Omental fat pad (tissue), 4 donors: ENCODE results near the gene CAT. TPM values are rescaled to one million over a fixed set of nuclear protein-coding genes. Genes with fewer than 3 reads are reported as not detected.

Experiments used
- ATAC-seq: fragments of 150-250 bp; one replicate; pipeline ENCODE4 v1.9.1; 2016; ENCODE audit warnings: mild to moderate bottlenecking, moderate library complexity; ENCODE audit not compliant: low FRiP score
- DNase-seq: peaks from one replicate; pipeline ENCODE4 v3.0.0-alpha.2; 2019; ENCODE audit warnings: low spot score
- total RNA-seq, 4 donors: library from RNA; depleted of rRNA; stranded (reverse); fragments of >200 nt; gene quantifications; one replicate each; pipeline ENCODE4 v1.1.0, GENCODE V29; 2016
- TF ChIP-seq, protein P1 (sequence below), 3 donors: fragments of 450-650 bp; IDR thresholded peaks; one replicate each; pipeline ENCODE4 v1.5.1; 2016 to 2017; ENCODE audit warnings: antibody characterized with exemption in 3 of 3, mild to moderate bottlenecking in 3 of 3, moderate library complexity in 2 of 3

CAT gene
- total RNA-seq, 4 donors from 2014 or later, result 228 to 429 (median 293) TPM

GRCh38 chr11:34411791-34412190, 26.9 kb upstream of the CAT start:
- TF ChIP-seq, protein P1, sequence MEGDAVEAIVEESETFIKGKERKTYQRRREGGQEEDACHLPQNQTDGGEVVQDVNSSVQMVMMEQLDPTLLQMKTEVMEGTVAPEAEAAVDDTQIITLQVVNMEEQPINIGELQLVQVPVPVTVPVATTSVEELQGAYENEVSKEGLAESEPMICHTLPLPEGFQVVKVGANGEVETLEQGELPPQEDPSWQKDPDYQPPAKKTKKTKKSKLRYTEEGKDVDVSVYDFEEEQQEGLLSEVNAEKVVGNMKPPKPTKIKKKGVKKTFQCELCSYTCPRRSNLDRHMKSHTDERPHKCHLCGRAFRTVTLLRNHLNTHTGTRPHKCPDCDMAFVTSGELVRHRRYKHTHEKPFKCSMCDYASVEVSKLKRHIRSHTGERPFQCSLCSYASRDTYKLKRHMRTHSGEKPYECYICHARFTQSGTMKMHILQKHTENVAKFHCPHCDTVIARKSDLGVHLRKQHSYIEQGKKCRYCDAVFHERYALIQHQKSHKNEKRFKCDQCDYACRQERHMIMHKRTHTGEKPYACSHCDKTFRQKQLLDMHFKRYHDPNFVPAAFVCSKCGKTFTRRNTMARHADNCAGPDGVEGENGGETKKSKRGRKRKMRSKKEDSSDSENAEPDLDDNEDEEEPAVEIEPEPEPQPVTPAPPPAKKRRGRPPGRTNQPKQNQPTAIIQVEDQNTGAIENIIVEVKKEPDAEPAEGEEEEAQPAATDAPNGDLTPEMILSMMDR (IDR thresholded peaks at IDR 0.05), result no peak
- DNase-seq (no peak), ATAC-seq (no peak)

DNA sequence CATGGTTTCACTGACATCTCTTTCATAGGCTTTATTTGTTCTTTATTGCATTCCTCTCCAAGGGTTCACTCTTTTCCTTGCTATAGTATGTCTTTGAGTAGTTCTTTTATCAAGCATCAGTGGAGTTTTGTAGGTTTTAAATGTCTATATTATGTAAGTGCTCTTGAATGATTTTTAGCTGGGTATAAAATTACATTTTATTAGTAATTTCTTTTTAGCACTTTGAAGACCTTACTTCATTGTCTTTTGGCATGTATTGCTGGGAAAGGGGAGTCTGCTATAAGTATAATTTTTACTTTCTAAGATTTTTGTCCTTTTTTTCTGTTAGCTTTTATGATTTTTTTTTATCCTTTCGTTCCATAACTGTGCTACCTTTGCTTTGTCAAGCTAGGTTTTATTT, 25.5 kb upstream of the CAT start:
- TF ChIP-seq, protein P1 (IDR thresholded peaks at IDR 0.05), result no peak
- DNase-seq (no peak), ATAC-seq (no peak)

DNA sequence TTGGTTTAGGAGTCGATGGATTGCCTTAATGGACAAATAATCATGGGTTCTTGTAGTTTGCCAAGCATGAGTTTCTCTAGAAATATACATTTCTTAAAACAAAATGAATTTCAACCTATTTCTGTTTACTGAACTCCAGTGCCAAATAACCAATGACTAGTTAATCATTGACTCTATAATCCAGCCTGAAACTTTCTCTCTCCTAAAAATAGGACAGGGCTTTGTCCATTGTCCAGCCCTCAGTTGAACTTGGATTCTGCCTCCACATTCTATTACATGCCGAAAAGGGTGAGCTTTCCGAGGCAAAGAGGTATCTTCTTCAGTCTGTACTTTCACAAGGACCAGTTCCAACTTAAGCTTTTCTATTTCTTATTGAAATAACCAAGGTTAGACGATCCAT, 23.2 kb upstream of the CAT start:
- TF ChIP-seq, protein P1 (IDR thresholded peaks at IDR 0.05), result no peak
- ATAC-seq, result no peak
- no peak for DNase-seq

- TF ChIP-seq, protein P1 (IDR thresholded peaks at IDR 0.05), result no peak
- DNase-seq (no peak), ATAC-seq (no peak)
Measured at GRCh38 chr11:34416088-34416487, 22.6 kb upstream of the CAT start.

- ATAC-seq, result no peak
- DNase-seq, result no peak
- TF ChIP-seq, protein P1 (IDR thresholded peaks at IDR 0.05), result no peak
Measured at GRCh38 chr11:34416766-34417165, 22.0 kb upstream of the CAT start.

GRCh38 chr11:34417202-34417601, 21.5 kb upstream of the CAT start:
- TF ChIP-seq, protein P1 (IDR thresholded peaks at IDR 0.05), result no peak
- no peak for ATAC-seq
- no peak for DNase-seq

DNA sequence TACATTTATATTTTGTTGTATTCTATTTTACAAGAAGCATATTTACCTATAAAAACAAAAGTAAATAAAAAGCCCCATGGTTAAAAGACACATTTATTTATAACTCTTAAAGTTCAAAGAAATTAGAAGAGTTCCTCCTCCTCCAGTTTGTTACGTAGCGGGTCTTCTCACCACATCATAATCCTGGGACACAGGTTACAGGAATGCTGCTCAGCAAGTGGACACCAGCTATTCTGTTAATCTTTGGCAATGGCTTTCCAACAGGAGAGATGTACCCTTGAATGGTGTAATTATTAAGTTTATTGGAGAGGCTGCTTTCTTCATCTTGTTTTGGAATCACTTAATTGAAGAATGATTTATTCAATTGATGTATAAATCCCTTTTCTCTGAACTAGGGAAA, 19.6 kb upstream of the CAT start:
- ATAC-seq (no peak), DNase-seq (no peak)
- TF ChIP-seq, protein P1 (IDR thresholded peaks at IDR 0.05), result no peak
